Parathyroid adenoma (tissue), 2 donors: Measurements from ENCODE around the gene BARHL1.

Source experiments
- H2AFZ ChIP-seq: fragments of 300-600 bp; sonication (generic); one replicate; pipeline ENCODE4 v1.7.0; 2017; ENCODE audit warnings: antibody characterized with exemption, mild to moderate bottlenecking
- H3K27ac ChIP-seq: fragments of 300-600 bp; sonication (generic); one replicate; pipeline ENCODE4 v1.7.0; 2017
- H3K27me3 ChIP-seq: fragments of 300-600 bp; sonication (generic); one replicate; pipeline ENCODE4 v1.7.0; 2017; ENCODE audit warnings: low read length; ENCODE audit not compliant: control insufficient read depth, insufficient read depth
- H3K36me3 ChIP-seq: fragments of 300-600 bp; sonication (generic); one replicate; pipeline ENCODE4 v1.7.0; 2017; ENCODE audit warnings: low read length; ENCODE audit not compliant: control insufficient read depth, insufficient read depth
- H3K4me1 ChIP-seq: fragments of 300-600 bp; sonication (generic); one replicate; pipeline ENCODE4 v1.7.0; 2017; ENCODE audit warnings: control low read depth
- H3K4me2 ChIP-seq: fragments of 300-600 bp; sonication (generic); one replicate; pipeline ENCODE4 v1.7.0; 2017; ENCODE audit warnings: low read length
- H3K4me3 ChIP-seq: fragments of 300-600 bp; sonication (generic); one replicate; pipeline ENCODE4 v1.7.0; 2017; ENCODE audit warnings: low read depth, low read length
- H3K79me2 ChIP-seq: fragments of 300-600 bp; sonication (generic); one replicate; pipeline ENCODE4 v1.7.0; 2017; ENCODE audit warnings: control low read depth
- H3K9ac ChIP-seq: fragments of 300-600 bp; sonication (generic); one replicate; pipeline ENCODE4 v1.7.0; 2017; ENCODE audit warnings: mild to moderate bottlenecking
- H3K9me3 ChIP-seq: fragments of 300-600 bp; sonication (generic); one replicate; pipeline ENCODE4 v1.7.0; 2017; ENCODE audit warnings: low read length; ENCODE audit not compliant: control insufficient read depth
- TF ChIP-seq, protein P1 (sequence below): fragments of 300-600 bp; sonication (generic); IDR thresholded peaks from one replicate; pipeline ENCODE4 v1.7.0; 2017; ENCODE audit warnings: antibody characterized with exemption, mild to moderate bottlenecking
- donor health status: primary hyperparathyroidism.

The BARHL1 gene

DNA sequence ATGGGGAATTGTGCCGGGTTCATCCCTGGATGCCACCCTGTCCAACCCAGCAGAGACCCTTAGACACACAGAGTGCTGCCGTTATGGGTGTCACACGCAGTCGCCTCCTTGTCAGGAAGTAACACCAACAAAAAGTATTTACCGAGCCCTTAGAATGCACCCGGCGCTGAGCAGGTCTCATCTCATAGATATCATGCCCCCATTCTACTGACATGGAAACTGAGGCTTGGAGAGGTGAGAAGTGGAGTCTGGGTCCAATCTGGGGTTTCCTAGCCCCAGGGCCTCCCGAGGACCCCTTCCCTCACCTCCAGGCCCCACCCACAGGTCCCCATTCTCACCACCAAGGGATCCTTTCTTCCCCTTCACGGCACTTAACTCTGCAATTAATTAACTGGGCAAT is 36.8 kb upstream of the BARHL1 start:
- H3K4me2 ChIP-seq, result no peak overlapping the region
- no peak overlapping the region for H3K27ac ChIP-seq
- no peaks in the 10 kb centered on the region for H3K79me2 ChIP-seq
- H3K36me3 ChIP-seq, result no peaks in the 10 kb centered on the region
- H3K4me1 ChIP-seq, result peaks cover 3% of the 10 kb centered on the region
- no peak overlapping the region for H3K9ac ChIP-seq
- H3K4me3 ChIP-seq, result no peak overlapping the region
- no peaks in the 10 kb centered on the region for H3K9me3 ChIP-seq
- TF ChIP-seq, protein P1, sequence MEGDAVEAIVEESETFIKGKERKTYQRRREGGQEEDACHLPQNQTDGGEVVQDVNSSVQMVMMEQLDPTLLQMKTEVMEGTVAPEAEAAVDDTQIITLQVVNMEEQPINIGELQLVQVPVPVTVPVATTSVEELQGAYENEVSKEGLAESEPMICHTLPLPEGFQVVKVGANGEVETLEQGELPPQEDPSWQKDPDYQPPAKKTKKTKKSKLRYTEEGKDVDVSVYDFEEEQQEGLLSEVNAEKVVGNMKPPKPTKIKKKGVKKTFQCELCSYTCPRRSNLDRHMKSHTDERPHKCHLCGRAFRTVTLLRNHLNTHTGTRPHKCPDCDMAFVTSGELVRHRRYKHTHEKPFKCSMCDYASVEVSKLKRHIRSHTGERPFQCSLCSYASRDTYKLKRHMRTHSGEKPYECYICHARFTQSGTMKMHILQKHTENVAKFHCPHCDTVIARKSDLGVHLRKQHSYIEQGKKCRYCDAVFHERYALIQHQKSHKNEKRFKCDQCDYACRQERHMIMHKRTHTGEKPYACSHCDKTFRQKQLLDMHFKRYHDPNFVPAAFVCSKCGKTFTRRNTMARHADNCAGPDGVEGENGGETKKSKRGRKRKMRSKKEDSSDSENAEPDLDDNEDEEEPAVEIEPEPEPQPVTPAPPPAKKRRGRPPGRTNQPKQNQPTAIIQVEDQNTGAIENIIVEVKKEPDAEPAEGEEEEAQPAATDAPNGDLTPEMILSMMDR, result no peak
- no peaks in the 10 kb centered on the region for H3K27me3 ChIP-seq
- H2AFZ ChIP-seq, result no peak overlapping the region

- peak overlapping the region; percentile 70 for H2AFZ ChIP-seq
- TF ChIP-seq, protein P1, result no peak
- no peaks in the 10 kb centered on the region for H3K9me3 ChIP-seq
- H3K4me1 ChIP-seq, result peaks cover 3% of the 10 kb centered on the region
- H3K4me3 ChIP-seq, result peak overlapping the region; percentile 19
- no peaks in the 10 kb centered on the region for H3K79me2 ChIP-seq
- H3K4me2 ChIP-seq, result peak overlapping the region; percentile 48
- no peak overlapping the region for H3K27ac ChIP-seq
- no peaks in the 10 kb centered on the region for H3K27me3 ChIP-seq
- no peak overlapping the region for H3K9ac ChIP-seq
- no peaks in the 10 kb centered on the region for H3K36me3 ChIP-seq
These were observed 36.0 kb upstream of the BARHL1 start for GRCh38 chr9:132546148-132547051.

DNA sequence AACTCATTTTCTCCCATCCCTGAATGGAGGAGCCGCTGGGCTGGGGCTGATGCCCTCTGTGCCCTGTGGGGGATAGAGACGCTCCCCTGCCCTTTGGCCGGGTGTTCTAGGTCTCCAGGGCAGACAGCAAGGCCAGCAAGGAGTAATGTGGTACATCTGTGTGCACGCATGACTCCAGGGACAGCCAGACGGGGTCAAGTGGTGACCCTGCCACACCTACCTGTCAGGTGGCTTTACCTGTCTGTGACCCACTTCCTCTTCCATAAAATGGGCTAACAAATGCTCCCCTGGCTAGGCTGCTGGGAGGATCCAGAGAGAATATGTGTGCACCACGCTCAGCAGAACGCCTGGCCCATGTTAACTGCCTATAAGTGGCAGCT is 35.4 kb upstream of the BARHL1 start:
- Histone ChIP-seq H3K4me3 (no peak overlapping the region), H2AFZ (no peak overlapping the region), H3K9ac (no peak overlapping the region), H3K27me3 (no peaks in the 10 kb centered on the region), H3K4me2 (no peak overlapping the region), H3K36me3 (no peaks in the 10 kb centered on the region), H3K9me3 (no peaks in the 10 kb centered on the region), H3K27ac (no peak overlapping the region), H3K79me2 (no peaks in the 10 kb centered on the region), H3K4me1 (peaks cover 3% of the 10 kb centered on the region)
- TF ChIP-seq, protein P1, result no peak

DNA sequence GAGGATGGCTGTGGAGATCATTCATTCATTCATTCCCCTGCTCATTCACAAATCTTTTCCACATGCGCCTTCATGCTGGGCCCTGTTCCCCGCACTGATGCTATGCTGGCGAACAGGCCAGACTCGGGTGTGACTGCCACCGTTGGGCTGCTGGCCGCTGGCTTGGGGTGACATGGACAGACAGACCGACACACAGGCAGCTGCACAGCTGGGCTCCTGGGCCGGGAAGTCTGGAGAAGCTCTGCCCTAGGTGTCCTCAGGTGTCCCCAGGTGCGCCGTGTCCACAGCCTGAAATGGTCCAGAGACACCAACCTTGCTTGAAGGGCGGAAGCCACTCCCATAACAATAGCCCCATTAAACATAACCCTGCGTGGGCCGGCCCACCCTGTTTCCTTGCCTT is 35.0 kb upstream of the BARHL1 start:
- H3K4me3 ChIP-seq, result no peak overlapping the region
- H3K79me2 ChIP-seq, result no peaks in the 10 kb centered on the region
- no peaks in the 10 kb centered on the region for H3K27me3 ChIP-seq
- H3K4me2 ChIP-seq, result no peak overlapping the region
- no peaks in the 10 kb centered on the region for H3K36me3 ChIP-seq
- TF ChIP-seq, protein P1, result no peak
- H3K27ac ChIP-seq, result no peak overlapping the region
- H3K9me3 ChIP-seq, result no peaks in the 10 kb centered on the region
- no peak overlapping the region for H2AFZ ChIP-seq
- H3K9ac ChIP-seq, result no peak overlapping the region
- peaks cover 3% of the 10 kb centered on the region for H3K4me1 ChIP-seq
